ENCODE results near the gene SSMEM1.

DNA sequence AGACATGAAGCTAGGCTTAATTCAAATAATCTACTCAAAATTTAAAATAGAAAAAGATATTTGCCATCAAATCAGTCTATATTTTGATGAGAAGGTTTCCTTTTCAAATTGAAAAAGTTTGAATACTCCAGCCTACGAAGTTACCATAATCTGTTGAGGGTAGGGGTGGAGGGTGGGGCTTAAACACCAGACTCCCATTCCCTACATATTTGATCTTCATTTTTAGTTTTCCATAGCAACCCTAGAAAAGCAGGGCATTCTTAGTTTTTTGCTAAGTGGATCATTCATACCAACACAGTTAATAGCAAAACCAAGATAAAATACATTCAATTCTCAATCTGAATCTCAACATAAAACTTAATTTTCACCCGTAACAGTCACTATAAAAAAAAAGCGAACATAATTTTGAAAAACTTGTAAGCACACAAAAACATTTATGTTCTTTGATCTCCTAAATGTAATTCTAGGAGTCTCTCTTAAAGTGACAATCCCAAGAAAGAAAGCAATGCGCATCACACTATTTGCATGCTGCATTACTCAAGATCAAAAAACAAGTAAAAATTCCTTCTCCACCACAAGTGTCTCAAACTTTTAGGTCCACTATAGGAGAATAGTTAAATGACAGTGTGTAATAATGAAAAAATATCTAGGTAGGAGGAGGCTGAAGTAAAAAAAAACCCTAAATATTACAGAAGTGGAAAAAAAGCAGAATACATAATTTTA lies 33.3 kb upstream of the SSMEM1 start:
- no peak for TF ChIP-seq CTCF (IDR thresholded peaks at IDR 0.05)
- no peak for TF ChIP-seq EZH2phosphoT487 (IDR thresholded peaks at IDR 0.05)
- TF ChIP-seq EZH2 (IDR thresholded peaks at IDR 0.05) = no peak

All from neural progenitor cell (in vitro differentiated cells).